Activated B cell treated with CpG ODN at 0.5 μM for 24 hours (primary cell): Measurements from ENCODE around the gene RAD51B. TPM values are rescaled to one million over a fixed set of nuclear protein-coding genes. Genes with fewer than 3 reads are reported as not detected.
A peak's percentile ranks its signal among the peaks of the same experiment; 100 is the strongest.

Source experiments
- ATAC-seq: fragments of 200-7000 bp; cut with Tn5 transposase; one replicate; pipeline ENCODE4 v1.10.0; 2021; ENCODE audit warnings: low read depth, mild to moderate bottlenecking, moderate library complexity
- CTCF ChIA-PET: fragments of 350-600 bp; sonication (Branson Sonifier 250); formaldehyde crosslinking; loops from one replicate; lab custom pipeline; 2021; ENCODE audit warnings: antibody characterized with exemption; lab: Charles Lee
- POLR2A ChIA-PET: fragments of 350-600 bp; sonication (Branson Sonifier 250); formaldehyde crosslinking; loops from one replicate; lab custom pipeline; 2021; ENCODE audit warnings: antibody characterized with exemption; lab: Charles Lee
- DNase-seq: peaks from one replicate; pipeline ENCODE4 v3.0.0; 2022
- H3K27ac Mint-ChIP-seq: one replicate; pipeline ENCODE4 v1.8.0; 2020; ENCODE audit warnings: mixed read lengths
- H3K27me3 Mint-ChIP-seq: one replicate; pipeline ENCODE4 v1.8.0; 2021; ENCODE audit warnings: mixed read lengths
- H3K36me3 Mint-ChIP-seq: one replicate; pipeline ENCODE4 v1.8.0; 2021; ENCODE audit warnings: low read depth, mixed read lengths
- H3K4me1 Mint-ChIP-seq: one replicate; pipeline ENCODE4 v1.8.0; 2021; ENCODE audit warnings: mixed read lengths
- H3K4me3 Mint-ChIP-seq: one replicate; pipeline ENCODE4 v1.8.0; 2020; ENCODE audit warnings: mild to moderate bottlenecking, mixed read lengths
- H3K9me3 Mint-ChIP-seq: one replicate; pipeline ENCODE4 v1.8.0; 2020; ENCODE audit warnings: mixed read lengths
- CTCF ChIP-seq: fragments of 200-600 bp; IDR thresholded peaks from one replicate; pipeline ENCODE4 v1.8.0; 2022; ENCODE audit warnings: antibody characterized with exemption, mild to moderate bottlenecking
- intact Hi-C: fragments of 100-400 bp; cut with micrococcal nuclease; formaldehyde crosslinking; loops from one replicate; pipeline ENCODE4 v1.15.1; 2024
- total RNA-seq: library from RNA; stranded (reverse); gene quantifications from 2 replicates; pipeline ENCODE4 v1.2.3, GENCODE V29; 2022

Gene RAD51B
- total RNA-seq, 1 donor from 2014 or later = 53.9 TPM

GRCh38 chr14:68292441-68293215, 473.0 kb downstream of the RAD51B start:
- H3K27ac Mint-ChIP-seq = peak overlapping the region; percentile 96
- no peak for TF ChIP-seq CTCF
- H3K9me3 Mint-ChIP-seq = no peaks in the 10 kb centered on the region
- peaks cover 77% of the 10 kb centered on the region for H3K4me1 Mint-ChIP-seq
- no peaks in the 10 kb centered on the region for H3K36me3 Mint-ChIP-seq
- ChIA-PET CTCF (interaction anchor here (0.8 to 1.9 kb wide), 12 partner anchors 9 to 525 kb away, joined by 3 to 8 read pairs (median 4); no protein-coding TSS in a partner anchor), POLR2A (interaction anchor here (0.9 to 5.9 kb wide), 27 partner anchors 9 to 523 kb away, joined by 3 to 55 read pairs (median 5); partner anchors contain the start of gene ZFP36L1)
- H3K27me3 Mint-ChIP-seq = no peaks in the 10 kb centered on the region
- peak overlapping the region; percentile 59 for H3K4me3 Mint-ChIP-seq
- peak; percentile 35 for ATAC-seq
- intact Hi-C loops = loop anchor here (1.0 kb wide), 3 partner anchors 7 to 20 kb away; no protein-coding TSS in a partner anchor
- DNase-seq = no peak

GRCh38 chr14:68293404-68293803, 473.8 kb downstream of the RAD51B start:
- DNase-seq = no peak
- ChIA-PET POLR2A (interaction anchor here (0.7 to 5.9 kb wide), 21 partner anchors 9 to 522 kb away, joined by 3 to 55 read pairs (median 5); partner anchors contain the start of gene ZFP36L1), CTCF (interaction anchor here (1.0 to 1.9 kb wide), 6 partner anchors 10 to 524 kb away, joined by 3 to 8 read pairs (median 5); no protein-coding TSS in a partner anchor)

GRCh38 chr14:68295316-68295816, 475.8 kb downstream of the RAD51B start:
- no peak for ATAC-seq
- H3K27ac Mint-ChIP-seq = peak overlapping the region; percentile 96
- H3K36me3 Mint-ChIP-seq = no peaks in the 10 kb centered on the region
- no peaks in the 10 kb centered on the region for H3K27me3 Mint-ChIP-seq
- intact Hi-C loops = no loop called here
- no peak overlapping the region for H3K4me3 Mint-ChIP-seq
- CTCF ChIA-PET = no interaction called here
- no peak for DNase-seq
- no peaks in the 10 kb centered on the region for H3K9me3 Mint-ChIP-seq
- POLR2A ChIA-PET = interaction anchor here (5.9 kb wide), 1 partner anchor 11 kb away, joined by 55 read pairs; no protein-coding TSS in a partner anchor
- TF ChIP-seq CTCF = no peak
- H3K4me1 Mint-ChIP-seq = peaks cover 70% of the 10 kb centered on the region

More at GRCh38 chr14:68293404-68293803, 473.8 kb downstream of the RAD51B start:
- peak; percentile 86 for ATAC-seq
- Mint-ChIP-seq H3K4me1 (peaks cover 78% of the 10 kb centered on the region), H3K27ac (peak overlapping the region; percentile 96), H3K4me3 (peak overlapping the region; percentile 59), H3K9me3 (no peaks in the 10 kb centered on the region), H3K36me3 (no peaks in the 10 kb centered on the region), H3K27me3 (no peaks in the 10 kb centered on the region)
- TF ChIP-seq CTCF = no peak
- intact Hi-C loops = loop anchor here (1.0 kb wide), 3 partner anchors 8 to 19 kb away; no protein-coding TSS in a partner anchor

GRCh38 chr14:68297039-68297438, 477.5 kb downstream of the RAD51B start:
- Mint-ChIP-seq H3K27me3 (no peaks in the 10 kb centered on the region), H3K4me3 (no peak overlapping the region), H3K4me1 (peaks cover 68% of the 10 kb centered on the region), H3K27ac (peak overlapping the region; percentile 35), H3K36me3 (peaks cover 5% of the 10 kb centered on the region), H3K9me3 (peaks cover 1% of the 10 kb centered on the region)
- TF ChIP-seq CTCF = no peak
- intact Hi-C loops = no loop called here
- DNase-seq (no peak), ATAC-seq (no peak)
- ChIA-PET POLR2A (interaction anchor here (1.0 to 1.7 kb wide), 7 partner anchors 9 to 210 kb away, joined by 3 to 8 read pairs (median 5); no protein-coding TSS in a partner anchor), CTCF (interaction anchor here (1.2 to 1.9 kb wide), 3 partner anchors 10 to 14 kb away, joined by 3 to 5 read pairs (median 4); no protein-coding TSS in a partner anchor)
